Measurements from ENCODE around the gene SHROOM3.

Gene SHROOM3

DNA sequence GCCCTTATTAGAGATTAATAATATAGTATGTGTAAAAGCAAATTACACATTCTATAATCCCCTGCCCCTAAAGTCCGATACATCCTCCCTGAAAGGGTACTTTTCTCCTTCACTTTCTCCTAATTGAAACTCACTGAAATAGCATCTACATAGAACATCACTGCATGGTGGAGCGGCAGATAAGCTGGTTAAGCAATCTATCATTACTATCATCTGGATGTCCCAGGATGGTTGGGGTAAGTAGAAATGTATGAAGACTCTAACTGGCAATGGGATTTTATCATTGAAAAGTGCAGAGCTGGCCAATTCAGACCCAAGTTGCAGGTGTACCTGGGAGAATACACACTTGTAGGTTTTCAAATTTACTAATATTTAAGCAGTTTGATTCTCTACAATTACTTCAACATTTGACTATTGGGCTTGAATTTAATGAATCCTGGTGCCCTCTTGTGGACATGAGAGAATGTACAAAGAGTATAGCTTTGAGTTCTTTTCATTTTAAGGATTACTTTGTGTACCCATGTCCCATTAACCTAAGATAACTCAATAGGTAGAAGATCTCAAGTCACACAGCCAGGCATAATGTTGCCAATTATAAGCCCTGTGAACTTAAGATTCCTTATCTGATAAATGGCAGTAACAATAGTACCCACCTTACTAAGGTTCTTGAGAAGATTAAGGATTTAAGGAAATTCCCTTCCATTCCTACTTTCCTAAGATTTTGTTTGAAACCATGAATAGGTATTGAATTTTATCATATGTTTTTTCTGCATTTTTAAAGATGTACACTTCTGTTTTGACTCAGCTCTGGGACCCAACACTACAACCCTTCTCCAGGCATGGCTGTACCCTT lies 69.8 kb downstream of the SHROOM3 start:
- Histone ChIP-seq H3K9ac (ENCODE audit: low read length) (no peak overlapping the region), H3F3A (ENCODE audit: insufficient read depth) (no peaks in the 10 kb centered on the region), H3K36me3 (ENCODE audit: low read length) (no peaks in the 10 kb centered on the region), H3K27me3 (ENCODE audit: low read length) (no peaks in the 10 kb centered on the region), H3K4me2 (ENCODE audit: low read depth, low read length, poor library complexity, severe bottlenecking) (no peak overlapping the region), H3K79me2 (ENCODE audit: insufficient read depth, low read length) (no peaks in the 10 kb centered on the region), H3K4me3 (ENCODE audit: insufficient read depth, low read length, poor library complexity, severe bottlenecking) (no peak overlapping the region), H4K20me1 (ENCODE audit: low read depth, low read length) (no peaks in the 10 kb centered on the region), H3K9me2 (replicated peaks; ENCODE audit: insufficient read depth, low read length) (no peaks in the 10 kb centered on the region), H3K9me3 (ENCODE audit: insufficient read depth, low read length) (no peaks in the 10 kb centered on the region), H2AFZ (ENCODE audit: low read depth, low read length, severe bottlenecking) (no peak overlapping the region), H3K27ac (ENCODE audit: low read depth, low read length) (no peak overlapping the region)
- no peak for TF ChIP-seq EZH2phosphoT487 (conservative IDR thresholded peaks at IDR 0.05; ENCODE audit: low read length)
- TF ChIP-seq, protein P1, sequence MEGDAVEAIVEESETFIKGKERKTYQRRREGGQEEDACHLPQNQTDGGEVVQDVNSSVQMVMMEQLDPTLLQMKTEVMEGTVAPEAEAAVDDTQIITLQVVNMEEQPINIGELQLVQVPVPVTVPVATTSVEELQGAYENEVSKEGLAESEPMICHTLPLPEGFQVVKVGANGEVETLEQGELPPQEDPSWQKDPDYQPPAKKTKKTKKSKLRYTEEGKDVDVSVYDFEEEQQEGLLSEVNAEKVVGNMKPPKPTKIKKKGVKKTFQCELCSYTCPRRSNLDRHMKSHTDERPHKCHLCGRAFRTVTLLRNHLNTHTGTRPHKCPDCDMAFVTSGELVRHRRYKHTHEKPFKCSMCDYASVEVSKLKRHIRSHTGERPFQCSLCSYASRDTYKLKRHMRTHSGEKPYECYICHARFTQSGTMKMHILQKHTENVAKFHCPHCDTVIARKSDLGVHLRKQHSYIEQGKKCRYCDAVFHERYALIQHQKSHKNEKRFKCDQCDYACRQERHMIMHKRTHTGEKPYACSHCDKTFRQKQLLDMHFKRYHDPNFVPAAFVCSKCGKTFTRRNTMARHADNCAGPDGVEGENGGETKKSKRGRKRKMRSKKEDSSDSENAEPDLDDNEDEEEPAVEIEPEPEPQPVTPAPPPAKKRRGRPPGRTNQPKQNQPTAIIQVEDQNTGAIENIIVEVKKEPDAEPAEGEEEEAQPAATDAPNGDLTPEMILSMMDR (IDR thresholded peaks at IDR 0.05; ENCODE audit: insufficient read depth, low read length, poor library complexity, severe bottlenecking), result peak; percentile 23

DNA sequence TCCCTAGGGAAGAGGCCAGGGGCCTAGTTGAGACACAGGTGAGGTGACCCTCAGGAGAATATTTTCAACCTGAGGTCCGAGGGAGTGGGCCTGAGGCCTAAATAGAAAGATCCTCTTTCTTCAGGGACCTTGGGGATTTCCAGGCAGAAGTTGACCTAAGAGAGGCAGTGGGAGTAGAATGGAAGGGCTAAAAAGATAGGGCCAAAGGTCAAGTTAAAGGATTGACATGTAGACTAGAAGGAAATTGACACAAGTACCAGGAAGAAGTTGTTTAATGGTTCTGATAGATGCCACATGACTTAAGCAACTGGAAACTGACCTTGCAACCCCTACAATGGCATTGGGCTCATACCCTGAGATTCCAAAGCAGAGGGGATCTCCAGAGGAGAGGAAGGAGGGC lies 76.9 kb downstream of the SHROOM3 start:
- Histone ChIP-seq H2AFZ (ENCODE audit: low read depth, low read length, severe bottlenecking) (no peak overlapping the region), H3K27ac (ENCODE audit: low read depth, low read length) (no peak overlapping the region), H3K4me2 (ENCODE audit: low read depth, low read length, poor library complexity, severe bottlenecking) (no peak overlapping the region), H3K9ac (ENCODE audit: low read length) (no peak overlapping the region), H3K36me3 (ENCODE audit: low read length) (no peaks in the 10 kb centered on the region), H3K79me2 (ENCODE audit: insufficient read depth, low read length) (no peaks in the 10 kb centered on the region), H4K20me1 (ENCODE audit: low read depth, low read length) (no peaks in the 10 kb centered on the region), H3K9me2 (replicated peaks; ENCODE audit: insufficient read depth, low read length) (no peaks in the 10 kb centered on the region), H3K9me3 (ENCODE audit: insufficient read depth, low read length) (no peaks in the 10 kb centered on the region), H3K4me3 (ENCODE audit: insufficient read depth, low read length, poor library complexity, severe bottlenecking) (no peak overlapping the region), H3K27me3 (ENCODE audit: low read length) (no peaks in the 10 kb centered on the region), H3F3A (ENCODE audit: insufficient read depth) (no peaks in the 10 kb centered on the region)
- TF ChIP-seq, protein P1 (IDR thresholded peaks at IDR 0.05; ENCODE audit: insufficient read depth, low read length, poor library complexity, severe bottlenecking), result no peak
- TF ChIP-seq EZH2phosphoT487 (conservative IDR thresholded peaks at IDR 0.05; ENCODE audit: low read length), result no peak

DNA sequence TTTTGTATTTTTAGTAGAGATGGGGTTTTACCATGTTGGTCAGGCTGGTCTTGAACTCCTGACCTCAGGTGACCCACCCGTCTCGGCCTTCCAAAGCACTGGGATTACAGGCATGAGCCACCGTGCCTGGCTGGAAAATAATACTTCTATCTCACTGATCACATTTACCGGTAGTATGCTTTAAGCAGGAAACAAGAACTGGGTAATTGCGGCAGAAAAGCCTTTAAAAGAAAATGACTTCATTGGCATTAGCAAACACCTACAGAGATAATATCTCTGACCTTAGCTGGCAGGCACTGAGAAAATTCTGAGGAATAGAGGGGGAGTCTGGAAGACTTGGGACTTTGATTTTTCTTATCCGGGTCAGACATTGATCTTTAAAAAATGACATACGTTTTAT lies 78.5 kb downstream of the SHROOM3 start:
- no peaks in the 10 kb centered on the region for H3K79me2 ChIP-seq (ENCODE audit: insufficient read depth, low read length)
- H3K27me3 ChIP-seq (ENCODE audit: low read length), result no peaks in the 10 kb centered on the region
- TF ChIP-seq, protein P1 (IDR thresholded peaks at IDR 0.05; ENCODE audit: insufficient read depth, low read length, poor library complexity, severe bottlenecking), result no peak
- no peak for TF ChIP-seq EZH2phosphoT487 (conservative IDR thresholded peaks at IDR 0.05; ENCODE audit: low read length)
- no peaks in the 10 kb centered on the region for H4K20me1 ChIP-seq (ENCODE audit: low read depth, low read length)
- H3F3A ChIP-seq (ENCODE audit: insufficient read depth), result no peaks in the 10 kb centered on the region
- H3K4me2 ChIP-seq (ENCODE audit: low read depth, low read length, poor library complexity, severe bottlenecking), result no peak overlapping the region
- no peaks in the 10 kb centered on the region for H3K36me3 ChIP-seq (ENCODE audit: low read length)
- no peak overlapping the region for H3K4me3 ChIP-seq (ENCODE audit: insufficient read depth, low read length, poor library complexity, severe bottlenecking)
- no peak overlapping the region for H3K27ac ChIP-seq (ENCODE audit: low read depth, low read length)
- H3K9me2 ChIP-seq (replicated peaks; ENCODE audit: insufficient read depth, low read length), result no peaks in the 10 kb centered on the region
- no peaks in the 10 kb centered on the region for H3K9me3 ChIP-seq (ENCODE audit: insufficient read depth, low read length)
- no peak overlapping the region for H3K9ac ChIP-seq (ENCODE audit: low read length)
- H2AFZ ChIP-seq (ENCODE audit: low read depth, low read length, severe bottlenecking), result no peak overlapping the region
